ENCODE data around the gene LCN1. TPM values are rescaled to one million over a fixed set of nuclear protein-coding genes. Genes with fewer than 3 reads are reported as not detected.

Gene LCN1
- total and polyA plus RNA-seq, 2 donors = 0.19 to 1.2 TPM

- 52% methylated on average over 3 of the region's 3 CpGs for WGBS
- no peak overlapping the region for H3K27ac ChIP-seq (ENCODE audit: low read depth in 1 of 2, low read length in 1 of 2)
- H3K4me1 ChIP-seq (ENCODE audit: control insufficient read depth in 2 of 2, insufficient read depth in 2 of 2, low read length in 2 of 2) = no peaks in the 10 kb centered on the region
- no peak overlapping the region for H3K4me3 ChIP-seq (ENCODE audit: low read length in 2 of 2)
- DNase-seq (ENCODE audit: low read depth in 6 of 9, low spot score in 9 of 9) = no peak
- no peaks in the 10 kb centered on the region for H3K9me3 ChIP-seq (ENCODE audit: control insufficient read depth in 2 of 2, insufficient read depth in 1 of 2, low read length in 1 of 2)
- no peaks in the 10 kb centered on the region for H3K36me3 ChIP-seq (ENCODE audit: control insufficient read depth in 2 of 2, insufficient read depth in 2 of 2, low read length in 1 of 2)
- H3K27me3 ChIP-seq (ENCODE audit: control insufficient read depth in 2 of 2, insufficient read depth in 1 of 2, low read length in 1 of 2) = peaks cover 0 to 3% of the 10 kb centered on the region in 2 donors
These were observed 49.2 kb downstream of the LCN1 start for GRCh38 chr9:135570456-135570855.

- Histone ChIP-seq H3K4me3 (ENCODE audit: low read length in 2 of 2) (no peak overlapping the region), H3K36me3 (ENCODE audit: control insufficient read depth in 2 of 2, insufficient read depth in 2 of 2, low read length in 1 of 2) (no peaks in the 10 kb centered on the region), H3K27me3 (ENCODE audit: control insufficient read depth in 2 of 2, insufficient read depth in 1 of 2, low read length in 1 of 2) (no peaks in the 10 kb centered on the region), H3K27ac (ENCODE audit: low read depth in 1 of 2, low read length in 1 of 2) (no peak overlapping the region), H3K4me1 (ENCODE audit: control insufficient read depth in 2 of 2, insufficient read depth in 2 of 2, low read length in 2 of 2) (no peaks in the 10 kb centered on the region), H3K9me3 (ENCODE audit: control insufficient read depth in 2 of 2, insufficient read depth in 1 of 2, low read length in 1 of 2) (no peaks in the 10 kb centered on the region)
- no peak for DNase-seq (ENCODE audit: low read depth in 6 of 9, low spot score in 9 of 9)
- 93% methylated on average over 2 of the region's 2 CpGs for WGBS
These were observed 51.0 kb downstream of the LCN1 start for GRCh38 chr9:135572233-135572632.

DNA sequence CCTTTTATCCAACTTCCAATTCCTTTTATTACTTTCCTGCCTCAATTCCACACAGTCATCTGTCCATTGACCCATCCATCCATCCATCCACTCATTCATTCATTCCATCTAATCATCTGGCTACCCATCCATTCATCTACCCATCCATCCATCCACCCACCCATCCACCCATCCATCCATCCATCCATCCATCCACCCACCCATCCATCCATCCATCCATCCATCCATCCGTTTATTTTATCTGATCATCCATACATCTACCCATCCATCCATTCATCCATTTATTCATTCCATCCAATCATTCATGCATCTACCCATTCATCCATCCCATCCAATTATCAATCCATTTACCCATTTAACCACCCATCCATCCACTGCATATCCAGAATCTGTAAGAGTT is 51.9 kb downstream of the LCN1 start:
- H3K27ac ChIP-seq (ENCODE audit: low read depth in 1 of 2, low read length in 1 of 2) = no peak overlapping the region
- H3K9me3 ChIP-seq (ENCODE audit: control insufficient read depth in 2 of 2, insufficient read depth in 1 of 2, low read length in 1 of 2) = no peaks in the 10 kb centered on the region
- 94% methylated on average over 1 of the region's 1 CpG for WGBS
- no peaks in the 10 kb centered on the region for H3K27me3 ChIP-seq (ENCODE audit: control insufficient read depth in 2 of 2, insufficient read depth in 1 of 2, low read length in 1 of 2)
- no peak overlapping the region for H3K4me3 ChIP-seq (ENCODE audit: low read length in 2 of 2)
- H3K4me1 ChIP-seq (ENCODE audit: control insufficient read depth in 2 of 2, insufficient read depth in 2 of 2, low read length in 2 of 2) = no peaks in the 10 kb centered on the region
- no peaks in the 10 kb centered on the region for H3K36me3 ChIP-seq (ENCODE audit: control insufficient read depth in 2 of 2, insufficient read depth in 2 of 2, low read length in 1 of 2)
- no peak for DNase-seq (ENCODE audit: low read depth in 6 of 9, low spot score in 9 of 9)

- H3K27ac ChIP-seq (ENCODE audit: low read depth in 1 of 2, low read length in 1 of 2) = no peak overlapping the region
- DNase-seq (ENCODE audit: low read depth in 6 of 9, low spot score in 9 of 9) = no peak
- WGBS = 84% methylated on average over 14 of the region's 14 CpGs
- no peak overlapping the region for H3K4me3 ChIP-seq (ENCODE audit: low read length in 2 of 2)
- H3K27me3 ChIP-seq (ENCODE audit: control insufficient read depth in 2 of 2, insufficient read depth in 1 of 2, low read length in 1 of 2) = no peaks in the 10 kb centered on the region
- no peaks in the 10 kb centered on the region for H3K4me1 ChIP-seq (ENCODE audit: control insufficient read depth in 2 of 2, insufficient read depth in 2 of 2, low read length in 2 of 2)
- no peaks in the 10 kb centered on the region for H3K36me3 ChIP-seq (ENCODE audit: control insufficient read depth in 2 of 2, insufficient read depth in 2 of 2, low read length in 1 of 2)
- H3K9me3 ChIP-seq (ENCODE audit: control insufficient read depth in 2 of 2, insufficient read depth in 1 of 2, low read length in 1 of 2) = no peaks in the 10 kb centered on the region
These were observed 53.1 kb downstream of the LCN1 start for GRCh38 chr9:135574331-135574730.

DNA sequence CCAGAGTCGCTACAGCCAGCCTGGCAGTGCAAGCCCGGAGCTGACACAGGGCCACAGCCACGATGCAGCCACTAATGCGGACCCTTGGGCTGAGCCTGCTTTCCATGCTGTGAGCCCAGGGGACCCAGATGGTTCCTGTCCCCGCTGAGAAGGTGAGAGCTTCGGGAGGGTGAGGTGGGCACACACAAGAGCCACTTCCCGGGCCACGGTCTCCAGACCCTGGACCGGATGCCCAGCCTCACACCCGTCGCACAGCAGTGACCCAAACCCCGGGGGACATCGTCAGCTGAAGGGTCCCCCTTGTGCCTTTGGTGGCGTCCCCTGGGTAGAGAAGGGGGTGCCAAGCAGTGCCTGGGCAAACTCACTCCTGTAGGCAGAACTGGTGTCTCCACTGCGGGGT is 53.7 kb downstream of the LCN1 start:
- Histone ChIP-seq H3K36me3 (ENCODE audit: control insufficient read depth in 2 of 2, insufficient read depth in 2 of 2, low read length in 1 of 2) (no peaks in the 10 kb centered on the region), H3K4me1 (ENCODE audit: control insufficient read depth in 2 of 2, insufficient read depth in 2 of 2, low read length in 2 of 2) (no peaks in the 10 kb centered on the region), H3K4me3 (ENCODE audit: low read length in 2 of 2) (no peak overlapping the region), H3K9me3 (ENCODE audit: control insufficient read depth in 2 of 2, insufficient read depth in 1 of 2, low read length in 1 of 2) (no peaks in the 10 kb centered on the region), H3K27ac (ENCODE audit: low read depth in 1 of 2, low read length in 1 of 2) (no peak overlapping the region), H3K27me3 (ENCODE audit: control insufficient read depth in 2 of 2, insufficient read depth in 1 of 2, low read length in 1 of 2) (no peaks in the 10 kb centered on the region)
- WGBS = 96% methylated on average over 15 of the region's 15 CpGs
- no peak for DNase-seq (ENCODE audit: low read depth in 6 of 9, low spot score in 9 of 9)

Other genes starting within 250 kb of the LCN1 start
- gene PPP1R26, start 41.7 kb upstream of the LCN1 start, total RNA-seq = 3.3 TPM
- gene PPP1R26, start 41.7 kb upstream of the LCN1 start, polyA plus RNA-seq = 4.1 TPM
- 17.8 TPM for gene MRPS2, start 20.8 kb upstream of the LCN1 start, total RNA-seq
- gene MRPS2, start 20.8 kb upstream of the LCN1 start, polyA plus RNA-seq = 35.5 TPM
- gene OBP2A, start 24.7 kb downstream of the LCN1 start, total RNA-seq = not detected
- 0.09 TPM for gene OBP2A, start 24.7 kb downstream of the LCN1 start, polyA plus RNA-seq
- 0.38 TPM for gene PAEP, start 40.3 kb downstream of the LCN1 start, total RNA-seq
- gene PAEP, start 40.3 kb downstream of the LCN1 start, polyA plus RNA-seq = 1.8 TPM
- not detected for gene GLT6D1, start 118.1 kb downstream of the LCN1 start, total RNA-seq
- 0.05 TPM for gene GLT6D1, start 118.1 kb downstream of the LCN1 start, polyA plus RNA-seq
- not detected for gene LCN9, start 141.9 kb downstream of the LCN1 start, total RNA-seq
- not detected for gene LCN9, start 141.9 kb downstream of the LCN1 start, polyA plus RNA-seq
- gene SOHLH1, start 178.0 kb downstream of the LCN1 start, total RNA-seq = not detected
- 0.05 TPM for gene SOHLH1, start 178.0 kb downstream of the LCN1 start, polyA plus RNA-seq
- 0.05 TPM for gene KCNT1, start 180.7 kb downstream of the LCN1 start, total RNA-seq
- gene KCNT1, start 180.7 kb downstream of the LCN1 start, polyA plus RNA-seq = 0.25 TPM